ENCODE measurements around the gene PTPN1.
"Not testable (repeated sequence)": the region's sequence is repeated elsewhere in the genome, so short reads cannot be mapped to it uniquely, and the experiment has no call there.

The PTPN1 gene

DNA sequence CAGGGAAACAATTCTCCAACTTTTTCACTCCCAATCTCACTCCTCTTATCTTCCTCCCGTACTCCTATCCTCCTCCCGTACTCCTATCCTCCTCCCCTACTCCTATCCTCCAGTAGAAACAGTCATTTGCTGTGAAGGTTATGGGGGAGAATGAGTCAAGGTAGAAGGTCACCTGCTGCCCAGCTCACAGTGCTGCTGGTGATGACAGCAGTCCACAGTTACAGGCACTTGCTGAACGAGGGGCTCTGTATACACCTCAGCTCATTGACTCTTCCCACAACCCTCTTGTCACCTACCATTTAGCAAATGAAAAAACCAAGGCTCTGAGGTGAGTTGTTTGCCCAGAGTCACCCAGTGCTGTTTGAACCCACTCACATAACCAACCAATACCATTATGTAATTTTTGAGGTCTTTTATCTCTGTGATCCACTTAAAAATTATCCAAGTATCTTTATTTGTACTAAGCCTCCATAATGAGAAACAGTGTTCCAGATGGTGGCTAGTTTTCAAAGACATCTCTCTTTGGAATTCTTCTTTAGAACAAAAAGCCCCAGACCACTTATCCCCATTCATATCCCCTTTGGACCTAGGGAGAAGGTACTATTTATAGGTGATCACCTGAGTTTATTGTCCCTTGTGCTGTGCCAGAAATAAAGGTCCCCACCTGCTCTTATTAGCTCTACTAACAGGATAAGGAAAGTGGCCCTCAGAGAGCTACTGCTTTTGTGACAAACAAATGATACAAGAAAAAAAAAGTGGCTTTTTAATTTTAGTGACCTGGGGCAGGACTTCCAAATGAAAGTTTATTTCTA, 53.2 kb downstream of the PTPN1 start:
- H3K4me3 ChIP-seq (ENCODE audit: low read depth, low read length) = no peak overlapping the region
- TF ChIP-seq, protein P1, sequence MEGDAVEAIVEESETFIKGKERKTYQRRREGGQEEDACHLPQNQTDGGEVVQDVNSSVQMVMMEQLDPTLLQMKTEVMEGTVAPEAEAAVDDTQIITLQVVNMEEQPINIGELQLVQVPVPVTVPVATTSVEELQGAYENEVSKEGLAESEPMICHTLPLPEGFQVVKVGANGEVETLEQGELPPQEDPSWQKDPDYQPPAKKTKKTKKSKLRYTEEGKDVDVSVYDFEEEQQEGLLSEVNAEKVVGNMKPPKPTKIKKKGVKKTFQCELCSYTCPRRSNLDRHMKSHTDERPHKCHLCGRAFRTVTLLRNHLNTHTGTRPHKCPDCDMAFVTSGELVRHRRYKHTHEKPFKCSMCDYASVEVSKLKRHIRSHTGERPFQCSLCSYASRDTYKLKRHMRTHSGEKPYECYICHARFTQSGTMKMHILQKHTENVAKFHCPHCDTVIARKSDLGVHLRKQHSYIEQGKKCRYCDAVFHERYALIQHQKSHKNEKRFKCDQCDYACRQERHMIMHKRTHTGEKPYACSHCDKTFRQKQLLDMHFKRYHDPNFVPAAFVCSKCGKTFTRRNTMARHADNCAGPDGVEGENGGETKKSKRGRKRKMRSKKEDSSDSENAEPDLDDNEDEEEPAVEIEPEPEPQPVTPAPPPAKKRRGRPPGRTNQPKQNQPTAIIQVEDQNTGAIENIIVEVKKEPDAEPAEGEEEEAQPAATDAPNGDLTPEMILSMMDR (IDR thresholded peaks at IDR 0.05; ENCODE audit: borderline replicate concordance, insufficient read depth, low read depth, low read length) = no peak

DNA sequence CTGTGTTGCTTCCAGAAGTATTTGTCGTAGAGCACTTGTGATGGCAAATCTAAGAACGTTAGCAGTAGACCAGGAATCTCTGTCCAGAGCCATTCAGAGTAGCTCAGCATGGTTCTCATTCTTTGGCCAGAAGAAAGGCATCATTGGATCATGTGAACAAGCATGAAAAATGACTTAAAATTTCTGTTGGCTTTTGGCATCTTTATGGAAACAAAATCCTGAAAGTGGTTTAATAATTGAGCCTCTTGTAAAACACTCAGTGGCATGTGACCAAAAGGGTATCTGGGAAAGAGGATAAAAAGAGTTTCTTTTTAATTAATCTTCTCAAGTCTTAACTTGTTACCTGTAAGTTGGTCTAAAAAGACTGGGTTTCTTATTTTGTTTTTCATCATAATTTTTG, 55.2 kb downstream of the PTPN1 start:
- TF ChIP-seq, protein P1 (IDR thresholded peaks at IDR 0.05; ENCODE audit: borderline replicate concordance, insufficient read depth, low read depth, low read length) = no peak
- no peak overlapping the region for H3K4me3 ChIP-seq (ENCODE audit: low read depth, low read length)

DNA sequence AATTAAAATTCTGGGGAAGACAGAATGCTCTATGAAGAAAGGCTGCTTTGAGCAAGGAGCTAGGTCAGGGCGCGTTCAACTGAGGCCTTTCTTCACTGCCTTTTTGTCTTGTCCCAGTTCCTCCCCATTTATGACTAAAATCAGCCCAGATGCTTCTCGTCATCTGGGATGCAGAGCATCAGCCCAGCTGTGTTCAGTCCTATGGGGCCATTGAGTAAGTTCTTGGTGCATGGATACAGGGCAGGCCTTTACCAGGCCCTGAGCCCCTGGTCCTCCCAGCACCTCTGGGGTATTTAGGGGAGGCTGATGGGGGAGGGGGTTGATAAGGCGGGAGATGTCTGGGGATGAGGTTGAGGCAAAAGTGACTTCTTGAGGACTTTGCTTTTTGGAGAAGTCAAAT, 55.7 kb downstream of the PTPN1 start:
- TF ChIP-seq, protein P1 (IDR thresholded peaks at IDR 0.05; ENCODE audit: borderline replicate concordance, insufficient read depth, low read depth, low read length) = no peak
- no peak overlapping the region for H3K4me3 ChIP-seq (ENCODE audit: low read depth, low read length)

DNA sequence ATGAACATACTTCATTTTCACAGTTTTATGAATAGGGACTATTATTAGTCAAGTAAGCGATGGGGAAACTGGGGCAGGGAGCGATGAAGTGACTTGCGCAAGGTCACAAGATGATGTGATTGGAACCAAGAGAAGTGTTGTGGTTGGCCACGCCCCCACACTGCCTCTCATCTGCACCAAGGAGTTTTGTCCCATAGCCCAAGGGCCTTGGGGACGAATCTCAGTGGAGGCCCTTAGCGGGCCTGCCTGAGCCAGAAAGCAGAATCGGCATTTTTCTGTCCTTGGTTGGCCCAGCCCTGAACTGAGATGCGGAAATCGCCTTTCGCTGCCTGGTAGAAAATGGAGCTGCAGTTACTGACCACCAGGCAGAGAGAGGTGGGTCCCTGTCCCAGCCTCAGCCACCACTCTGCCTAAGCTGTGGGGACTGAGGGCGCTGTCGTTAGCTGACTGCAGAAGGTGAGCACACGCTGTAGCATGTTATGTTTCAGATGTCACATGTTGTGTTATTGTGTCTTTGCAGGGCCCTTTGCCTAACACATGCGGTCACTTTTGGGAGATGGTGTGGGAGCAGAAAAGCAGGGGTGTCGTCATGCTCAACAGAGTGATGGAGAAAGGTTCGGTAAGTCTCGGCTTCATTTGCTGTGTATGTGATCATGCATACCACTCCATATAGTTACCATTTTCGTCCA, 57.8 kb downstream of the PTPN1 start:
- TF ChIP-seq, protein P1 (IDR thresholded peaks at IDR 0.05; ENCODE audit: borderline replicate concordance, insufficient read depth, low read depth, low read length) = no peak
- H3K4me3 ChIP-seq (ENCODE audit: low read depth, low read length) = no peak overlapping the region

DNA sequence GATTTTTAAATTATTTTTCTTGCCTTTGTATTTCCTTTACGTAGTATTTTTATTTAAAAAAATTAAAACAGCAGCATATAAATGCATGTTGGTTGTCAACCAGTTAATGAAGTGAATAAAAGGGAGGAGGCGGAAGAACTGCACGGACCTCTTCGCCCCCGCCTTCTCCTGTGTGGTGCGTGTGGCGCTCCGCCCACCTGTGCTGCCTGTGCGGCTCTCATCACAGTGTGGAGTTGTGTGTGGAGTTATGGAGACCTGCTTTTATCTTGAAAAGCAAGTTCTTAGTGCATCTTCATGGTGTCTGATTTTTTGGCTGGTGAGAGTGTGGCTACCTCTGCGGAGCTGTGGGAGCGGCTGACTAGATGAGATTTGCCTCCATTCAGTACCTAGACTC, 58.4 kb downstream of the PTPN1 start:
- TF ChIP-seq, protein P1 (IDR thresholded peaks at IDR 0.05; ENCODE audit: borderline replicate concordance, insufficient read depth, low read depth, low read length) = no peak
- no peak overlapping the region for H3K4me3 ChIP-seq (ENCODE audit: low read depth, low read length)

DNA sequence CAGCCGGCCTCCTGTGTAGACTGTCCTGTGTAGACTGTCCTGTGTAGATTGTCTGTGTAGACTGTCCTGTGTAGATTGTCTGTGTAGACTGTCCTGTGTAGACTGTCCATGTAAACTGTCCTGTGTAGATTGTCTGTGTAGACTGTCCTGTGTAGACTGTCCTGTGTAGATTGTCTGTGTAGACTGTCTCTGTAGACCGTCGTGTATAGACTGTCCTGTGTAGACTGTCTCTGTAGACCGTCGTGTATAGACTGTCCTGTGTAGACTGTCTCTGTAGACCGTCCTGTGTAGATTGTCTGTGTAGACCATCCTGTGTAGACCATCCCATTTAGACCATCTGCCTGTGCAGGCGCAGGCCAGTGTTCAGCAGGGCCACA, 59.3 kb downstream of the PTPN1 start:
- not testable (repeated sequence) for H3K4me3 ChIP-seq (ENCODE audit: low read depth, low read length)

DNA sequence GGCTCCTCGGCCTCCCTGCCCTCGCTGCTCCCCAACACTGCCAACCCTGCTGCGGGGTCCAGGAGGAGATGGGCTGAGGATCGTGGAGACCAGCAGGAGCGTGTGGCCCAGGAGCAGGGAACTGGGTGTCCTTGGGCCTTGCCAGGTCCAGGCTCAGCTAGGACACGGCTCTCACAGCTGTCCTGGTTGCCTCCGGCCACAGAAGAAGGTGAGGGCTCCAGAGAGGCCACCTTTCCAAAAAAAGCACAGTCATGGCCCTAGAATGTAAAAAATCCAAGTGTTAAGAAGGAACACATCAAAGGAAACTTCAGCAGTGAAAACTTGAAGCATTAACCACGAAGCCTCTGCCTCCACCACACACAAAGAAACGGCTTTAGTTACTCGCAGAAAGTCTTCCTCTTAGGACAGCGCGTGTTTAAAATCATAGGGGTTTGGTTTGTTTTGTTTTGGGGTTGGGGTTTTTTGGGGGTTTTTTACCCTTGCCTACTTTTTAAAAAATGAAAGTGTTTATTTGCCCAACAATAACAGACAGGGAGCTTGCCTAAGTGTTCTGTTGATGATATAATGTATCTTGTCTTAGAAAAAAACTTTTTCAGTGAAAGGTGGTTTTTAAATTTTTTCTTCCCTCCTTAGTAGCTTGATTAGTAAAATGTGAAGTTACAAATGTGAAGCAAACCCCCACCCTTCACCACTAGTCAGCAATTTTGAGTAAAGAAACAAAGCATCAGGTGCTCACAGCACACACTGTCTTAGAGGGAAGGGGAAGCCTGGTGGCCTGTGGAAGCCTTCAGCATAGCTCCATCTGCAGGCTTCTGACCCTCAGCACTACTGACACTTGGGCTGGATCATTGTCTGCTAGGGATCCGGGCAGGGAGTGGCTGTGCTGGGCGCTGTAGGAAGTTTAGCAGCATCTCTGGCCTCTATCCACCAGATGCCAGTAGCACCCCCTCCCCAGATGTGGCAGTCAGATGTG, 60.0 kb downstream of the PTPN1 start:
- TF ChIP-seq, protein P1 (IDR thresholded peaks at IDR 0.05; ENCODE audit: borderline replicate concordance, insufficient read depth, low read depth, low read length) = peak; percentile 71
- H3K4me3 ChIP-seq (ENCODE audit: low read depth, low read length) = no peak overlapping the region
